Activated naive CD8-positive, alpha-beta T cell treated with anti-CD3 and anti-CD28 coated beads, Interleukin-2, amount 50 U/mL, for 24 hours (primary cell): Measurements from ENCODE around the gene ARSG.
"Not testable (repeated sequence)": the region's sequence is repeated elsewhere in the genome, so short reads cannot be mapped to it uniquely, and the experiment has no call there.

Source experiments
- ATAC-seq: fragments of 150-1000 bp; cut with Tn5 transposase; one replicate; pipeline ENCODE4 v1.10.0; 2021
- DNase-seq: peaks from one replicate; pipeline ENCODE4 v3.0.0; 2021
- H3K27ac Mint-ChIP-seq: one replicate; pipeline ENCODE4 v1.8.0; 2021; ENCODE audit warnings: mild to moderate bottlenecking, mixed read lengths
- H3K27me3 Mint-ChIP-seq: one replicate; pipeline ENCODE4 v1.8.0; 2021; ENCODE audit warnings: mixed read lengths
- H3K36me3 Mint-ChIP-seq: one replicate; pipeline ENCODE4 v1.8.0; 2021; ENCODE audit warnings: low read depth, mixed read lengths
- H3K4me1 Mint-ChIP-seq: one replicate; pipeline ENCODE4 v1.8.0; 2021; ENCODE audit warnings: mixed read lengths
- H3K4me3 Mint-ChIP-seq: one replicate; pipeline ENCODE4 v1.8.0; 2021; ENCODE audit warnings: mild to moderate bottlenecking, moderate library complexity, mixed read lengths
- H3K9me3 Mint-ChIP-seq: one replicate; pipeline ENCODE4 v1.8.0; 2021; ENCODE audit warnings: mixed read lengths

Gene ARSG

GRCh38 chr17:68260051-68260762, 31.1 kb upstream of the ARSG start:
- H3K4me1 Mint-ChIP-seq = peaks cover 65% of the 10 kb centered on the region
- H3K27me3 Mint-ChIP-seq = no peaks in the 10 kb centered on the region

GRCh38 chr17:68262467-68262866, 28.8 kb upstream of the ARSG start:
- H3K27ac Mint-ChIP-seq = not testable (repeated sequence)

More at GRCh38 chr17:68260051-68260762, 31.1 kb upstream of the ARSG start:
- no peak for ATAC-seq
- no peak for DNase-seq
- H3K4me3 Mint-ChIP-seq = peak overlapping the region; percentile 68
- no peaks in the 10 kb centered on the region for H3K9me3 Mint-ChIP-seq
- H3K36me3 Mint-ChIP-seq = peaks cover 26% of the 10 kb centered on the region
- peak overlapping the region; percentile 85 for H3K27ac Mint-ChIP-seq

GRCh38 chr17:68263101-68263681, 28.1 kb upstream of the ARSG start:
- H3K4me3 Mint-ChIP-seq, DNase-seq, H3K9me3 Mint-ChIP-seq, H3K27me3 Mint-ChIP-seq, H3K27ac Mint-ChIP-seq, H3K36me3 Mint-ChIP-seq: not testable (repeated sequence)
- H3K4me1 Mint-ChIP-seq = peaks cover 35% of the 10 kb centered on the region
- peak; percentile 20 for ATAC-seq

More at GRCh38 chr17:68262467-68262866, 28.8 kb upstream of the ARSG start:
- DNase-seq, ATAC-seq, H3K4me3 Mint-ChIP-seq, H3K27me3 Mint-ChIP-seq, H3K36me3 Mint-ChIP-seq, H3K9me3 Mint-ChIP-seq: not testable (repeated sequence)
- peaks cover 42% of the 10 kb centered on the region for H3K4me1 Mint-ChIP-seq

- H3K4me1 Mint-ChIP-seq = peaks cover 11% of the 10 kb centered on the region
- not testable (repeated sequence) for H3K9me3 Mint-ChIP-seq, DNase-seq, H3K27me3 Mint-ChIP-seq, ATAC-seq, H3K4me3 Mint-ChIP-seq, H3K27ac Mint-ChIP-seq
- H3K36me3 Mint-ChIP-seq = peaks cover 14% of the 10 kb centered on the region
Measured at GRCh38 chr17:68265833-68266232, 25.5 kb upstream of the ARSG start.

GRCh38 chr17:68273722-68274121, 17.6 kb upstream of the ARSG start:
- H3K36me3 Mint-ChIP-seq = peaks cover 32% of the 10 kb centered on the region
- no peaks in the 10 kb centered on the region for H3K27me3 Mint-ChIP-seq
- H3K4me3 Mint-ChIP-seq = no peak overlapping the region
- no peak for DNase-seq
- H3K4me1 Mint-ChIP-seq = no peaks in the 10 kb centered on the region
- H3K27ac Mint-ChIP-seq = no peak overlapping the region
- ATAC-seq = no peak
- no peaks in the 10 kb centered on the region for H3K9me3 Mint-ChIP-seq

- H3K9me3 Mint-ChIP-seq, H3K27ac Mint-ChIP-seq, DNase-seq, ATAC-seq, H3K4me3 Mint-ChIP-seq, H3K27me3 Mint-ChIP-seq, H3K4me1 Mint-ChIP-seq: not testable (repeated sequence)
- H3K36me3 Mint-ChIP-seq = peaks cover 39% of the 10 kb centered on the region
Measured at GRCh38 chr17:68276339-68276738, 15.0 kb upstream of the ARSG start.

- Mint-ChIP-seq H3K9me3 (no peaks in the 10 kb centered on the region), H3K27me3 (no peaks in the 10 kb centered on the region), H3K4me3 (no peak overlapping the region), H3K27ac (no peak overlapping the region), H3K4me1 (peaks cover 3% of the 10 kb centered on the region), H3K36me3 (peaks cover 43% of the 10 kb centered on the region)
- DNase-seq = no peak
- ATAC-seq = no peak
Measured at GRCh38 chr17:68277807-68278206, 13.5 kb upstream of the ARSG start.

- H3K36me3 Mint-ChIP-seq = peaks cover 39% of the 10 kb centered on the region
- not testable (repeated sequence) for H3K4me3 Mint-ChIP-seq, DNase-seq, ATAC-seq, H3K27me3 Mint-ChIP-seq, H3K9me3 Mint-ChIP-seq, H3K27ac Mint-ChIP-seq, H3K4me1 Mint-ChIP-seq
Measured at GRCh38 chr17:68281965-68282364, 9.3 kb upstream of the ARSG start.

GRCh38 chr17:68288375-68288774, 2.9 kb upstream of the ARSG start:
- no peak for DNase-seq
- H3K4me3 Mint-ChIP-seq = peak overlapping the region; percentile 97
- no peaks in the 10 kb centered on the region for H3K9me3 Mint-ChIP-seq
- no peaks in the 10 kb centered on the region for H3K27me3 Mint-ChIP-seq
- H3K27ac Mint-ChIP-seq = peak overlapping the region; percentile 65
- H3K4me1 Mint-ChIP-seq = peaks cover 41% of the 10 kb centered on the region
- H3K36me3 Mint-ChIP-seq = peaks cover 3% of the 10 kb centered on the region
- ATAC-seq = no peak

- Mint-ChIP-seq H3K27me3 (no peaks in the 10 kb centered on the region), H3K9me3 (no peaks in the 10 kb centered on the region), H3K4me1 (peaks cover 44% of the 10 kb centered on the region), H3K36me3 (peaks cover 3% of the 10 kb centered on the region), H3K27ac (peak overlapping the region; percentile 65), H3K4me3 (peak overlapping the region; percentile 97)
- DNase-seq (no peak), ATAC-seq (no peak)
Measured at GRCh38 chr17:68288804-68289203, 2.5 kb upstream of the ARSG start.

- peaks cover 3% of the 10 kb centered on the region for H3K36me3 Mint-ChIP-seq
- peak overlapping the region; percentile 97 for H3K4me3 Mint-ChIP-seq
- peaks cover 49% of the 10 kb centered on the region for H3K4me1 Mint-ChIP-seq
- no peaks in the 10 kb centered on the region for H3K27me3 Mint-ChIP-seq
- DNase-seq (no peak), ATAC-seq (no peak)
- H3K9me3 Mint-ChIP-seq = no peaks in the 10 kb centered on the region
- H3K27ac Mint-ChIP-seq = peak overlapping the region; percentile 96
Measured at GRCh38 chr17:68289473-68289872, 1.8 kb upstream of the ARSG start.

GRCh38 chr17:68289936-68290267, 1.4 kb upstream of the ARSG start:
- ATAC-seq = no peak
- no peaks in the 10 kb centered on the region for H3K9me3 Mint-ChIP-seq
- peaks cover 3% of the 10 kb centered on the region for H3K36me3 Mint-ChIP-seq
- H3K27me3 Mint-ChIP-seq = no peaks in the 10 kb centered on the region
- H3K27ac Mint-ChIP-seq = peak overlapping the region; percentile 96
- peak overlapping the region; percentile 97 for H3K4me3 Mint-ChIP-seq
- DNase-seq = no peak
- peaks cover 52% of the 10 kb centered on the region for H3K4me1 Mint-ChIP-seq

- peaks cover 3% of the 10 kb centered on the region for H3K36me3 Mint-ChIP-seq
- no peaks in the 10 kb centered on the region for H3K9me3 Mint-ChIP-seq
- H3K4me3 Mint-ChIP-seq = peak overlapping the region; percentile 97
- DNase-seq = peak; percentile 66
- ATAC-seq = no peak
- H3K27me3 Mint-ChIP-seq = no peaks in the 10 kb centered on the region
- peaks cover 57% of the 10 kb centered on the region for H3K4me1 Mint-ChIP-seq
- H3K27ac Mint-ChIP-seq = peak overlapping the region; percentile 96
Measured at GRCh38 chr17:68290268-68290954, 884 bp upstream of the ARSG start.

GRCh38 chr17:68291836-68292688, 767 bp downstream of the ARSG start:
- ATAC-seq (peak; percentile 68), DNase-seq (peak; percentile 86)
- Mint-ChIP-seq H3K36me3 (peaks cover 3% of the 10 kb centered on the region), H3K9me3 (no peaks in the 10 kb centered on the region), H3K27me3 (no peaks in the 10 kb centered on the region), H3K4me3 (peak overlapping the region; percentile 79), H3K4me1 (peaks cover 68% of the 10 kb centered on the region), H3K27ac (peak overlapping the region; percentile 89)
